SK-N-SH (cell line): ENCODE results near the gene DRC3. TPM values are rescaled to one million over a fixed set of nuclear protein-coding genes. Genes with fewer than 3 reads are reported as not detected.

Experiments used
- CTCF ChIA-PET: fragments of 300-600, 350-600 bp; formaldehyde crosslinking; extraction: SDS; loops from one replicate; lab custom pipeline; 2021; lab: Yijun Ruan, JAX
- POLR2A ChIA-PET: fragments of 350-600 bp; sonication (Branson Sonifier 250); formaldehyde crosslinking; extraction: SDS; loops from one replicate; lab custom pipeline; 2020; ENCODE audit warnings: antibody characterized with exemption, inconsistent platforms; lab: Yijun Ruan, JAX
- DNase-seq: peaks from one replicate; pipeline ENCODE4 v3.0.0; 2012
- H2AFZ ChIP-seq: fragments of 200-600 bp; sonication (generic); 2 replicates; pipeline ENCODE4 v1.8.1; 2016; ENCODE audit warnings: antibody characterized with exemption, mild to moderate bottlenecking, low read depth
- H3F3A ChIP-seq: fragments of 200-600 bp; sonication (generic); replicated peaks from 2 replicates; pipeline ENCODE3; 2016; ENCODE audit warnings: antibody characterized with exemption, mild to moderate bottlenecking; ENCODE audit not compliant: insufficient read depth
- H3K27ac ChIP-seq, 2 experiments: fragments of 200-500 bp in 1 of 2; fragments of 200-600 bp in 1 of 2; sonication (Bioruptor generic) in 1 of 2; sonication (generic), shearing (Covaris generic) in 1 of 2; 2 replicates each; pipeline versions ENCODE4 v1.5.1 to v1.6.1; 2014 to 2016; ENCODE audit warnings: low read depth in 2 of 2, inconsistent platforms in 1 of 2, low read length in 1 of 2, mild to moderate bottlenecking in 1 of 2, mixed read lengths in 1 of 2
- H3K27me3 ChIP-seq: fragments of 200-600 bp; sonication (generic), shearing (Covaris generic); 2 replicates; pipeline ENCODE4 v1.6.1; 2016; ENCODE audit warnings: mixed run types; ENCODE audit not compliant: insufficient read depth
- H3K36me3 ChIP-seq, 2 experiments: fragments of 200-500 bp in 1 of 2; fragments of 200-600 bp in 1 of 2; sonication (Bioruptor generic) in 1 of 2; sonication (generic) in 1 of 2; replicated peaks in 1 of 2; 2 replicates each; pipeline versions ENCODE3 to v1.5.1; 2014 to 2016; ENCODE audit warnings: low read length in 1 of 2, mild to moderate bottlenecking in 1 of 2; ENCODE audit not compliant: insufficient read depth in 2 of 2, control insufficient read depth in 1 of 2
- H3K4me1 ChIP-seq, 2 experiments: fragments of 200-500 bp in 1 of 2; fragments of 200-600 bp in 1 of 2; sonication (Bioruptor generic) in 1 of 2; sonication (generic), shearing (Covaris generic) in 1 of 2; 2 replicates each; pipeline versions ENCODE4 v1.5.1 to v1.6.1; 2014 to 2016; ENCODE audit warnings: low read depth in 1 of 2, low read length in 1 of 2, mixed run types in 1 of 2; ENCODE audit not compliant: insufficient read depth in 2 of 2, control insufficient read depth in 1 of 2
- H3K4me2 ChIP-seq: fragments of 200-600 bp; sonication (generic), shearing (Covaris generic); 2 replicates; pipeline ENCODE4 v1.6.1; 2017; ENCODE audit warnings: mixed run types
- H3K4me3 ChIP-seq, 2 experiments: fragments of 200-500 bp in 1 of 2; fragments of 200-600 bp in 1 of 2; sonication (Bioruptor generic) in 1 of 2; sonication (generic), shearing (Covaris generic) in 1 of 2; 2 replicates each; pipeline versions ENCODE4 v1.5.1 to v1.8.1; 2014 to 2016; ENCODE audit warnings: low read depth in 2 of 2, inconsistent platforms in 1 of 2, low read length in 1 of 2, mild to moderate bottlenecking in 1 of 2, mixed read lengths in 1 of 2, moderate library complexity in 1 of 2
- H3K79me2 ChIP-seq: fragments of 200-600 bp; sonication (generic); 2 replicates; pipeline ENCODE4 v1.8.1; 2017; ENCODE audit warnings: mild to moderate bottlenecking; ENCODE audit not compliant: insufficient read depth
- H3K9ac ChIP-seq: fragments of 200-600 bp; sonication (generic); 2 replicates; pipeline ENCODE4 v1.6.1; 2017; ENCODE audit warnings: mixed run types
- H3K9me2 ChIP-seq: fragments of 200-600 bp; sonication (generic); 2 replicates; pipeline ENCODE4 v1.6.1; 2017; ENCODE audit warnings: mixed run types
- H3K9me3 ChIP-seq: fragments of 200-600 bp; sonication (generic); 2 replicates; pipeline ENCODE4 v1.6.1; 2017; ENCODE audit warnings: mixed run types, mild to moderate bottlenecking, moderate library complexity
- H4K20me1 ChIP-seq: fragments of 200-600 bp; sonication (generic); 2 replicates; pipeline ENCODE4 v1.6.1; 2017; ENCODE audit warnings: mild to moderate bottlenecking, mixed run types; ENCODE audit not compliant: insufficient read depth
- CHD2 ChIP-seq: fragments of 150-350 bp; IDR thresholded peaks from 2 replicates; pipeline ENCODE4 v1.6.1; 2018; ENCODE audit warnings: low read length; ENCODE audit not compliant: partially characterized antibody
- EP300 ChIP-seq, 2 experiments: IDR thresholded peaks; 2 replicates each; pipeline versions ENCODE4 v1.4.0 to v1.6.1; 2012; ENCODE audit warnings: borderline replicate concordance in 1 of 2, low read depth in 1 of 2, low read length in 1 of 2
- EZH2phosphoT487 ChIP-seq: fragments of 200-600 bp; sonication (generic); IDR thresholded peaks from 2 replicates; pipeline ENCODE4 v1.6.1; 2017; ENCODE audit warnings: low read depth, mixed run types, mild to moderate bottlenecking, antibody characterized with exemption, moderate library complexity, borderline replicate concordance
- FOSL2 ChIP-seq: IDR thresholded peaks from 2 replicates; pipeline ENCODE4 v1.4.0; 2012; ENCODE audit warnings: low read depth, mild to moderate bottlenecking, moderate library complexity, borderline replicate concordance
- FOXJ3 ChIP-seq: sonication (generic); formaldehyde crosslinking; IDR thresholded peaks from 2 replicates; pipeline ENCODE4 v1.5.1; 2020; ENCODE audit warnings: mild to moderate bottlenecking, missing genetic modification reagents
- FOXM1 ChIP-seq: IDR thresholded peaks from 2 replicates; pipeline ENCODE4 v1.4.0; 2012; ENCODE audit warnings: low read depth, mild to moderate bottlenecking
- IRF3 ChIP-seq: fragments of 150-350 bp; IDR thresholded peaks from 2 replicates; pipeline ENCODE4 v1.6.1; 2016; ENCODE audit warnings: mild to moderate bottlenecking, low read depth, low read length
- JUND ChIP-seq: IDR thresholded peaks from 2 replicates; pipeline ENCODE4 v1.4.0; 2012
- NRF1 ChIP-seq: IDR thresholded peaks from 2 replicates; pipeline ENCODE4 v1.6.1; 2012; ENCODE audit warnings: low read depth, mild to moderate bottlenecking, low read length
- TAF1 ChIP-seq: IDR thresholded peaks from 2 replicates; pipeline ENCODE4 v1.6.1; 2012; ENCODE audit warnings: low read depth, mild to moderate bottlenecking, low read length, moderate library complexity, borderline replicate concordance
- TEAD4 ChIP-seq: IDR thresholded peaks from 2 replicates; pipeline ENCODE4 v1.4.0; 2012; ENCODE audit warnings: mild to moderate bottlenecking, borderline replicate concordance; ENCODE audit not compliant: insufficient read depth
- YY1 ChIP-seq: IDR thresholded peaks from 2 replicates; pipeline ENCODE4 v1.4.0; 2012; ENCODE audit warnings: low read depth, mild to moderate bottlenecking
- WGBS: methylation state at CpG from one replicate; pipeline ENCODE4 v1.1.6; 2017; ENCODE audit warnings: low lambda C conversion rate; 5-methylcytosine and 5-hydroxymethylcytosine counted together
- polyA plus RNA-seq, 3 experiments: library from polyadenylated mRNA; depleted of rRNA; stranded (reverse); fragments of >200 nt; gene quantifications; 2 replicates each; pipeline ENCODE4 v1.2.3, GENCODE V29; 2012

DRC3 gene
- polyA plus RNA-seq, 1 of the 3 experiments (the other 2 are of a cell fraction): 3.6 TPM

DNA sequence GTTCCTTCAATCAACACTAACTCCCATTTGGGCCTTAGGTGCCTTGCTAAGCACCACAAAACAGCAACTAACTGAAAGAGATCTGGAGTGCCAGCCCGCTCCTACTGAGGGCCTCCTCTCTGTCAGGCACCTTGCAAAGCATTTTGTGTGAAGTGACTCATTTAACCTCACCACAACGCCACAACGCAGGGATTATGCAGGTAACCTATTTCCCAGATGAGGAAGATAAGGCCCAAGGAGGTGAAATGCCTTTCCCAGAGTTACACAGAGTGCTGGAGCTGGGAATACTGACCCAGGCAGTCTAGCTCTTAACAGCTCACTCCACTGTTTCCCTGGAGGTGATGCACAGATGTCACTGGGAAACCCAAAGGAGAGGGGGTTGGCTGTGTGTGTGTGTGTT is 32.8 kb downstream of the DRC3 start:
- no peaks in the 10 kb centered on the region for H3K79me2 ChIP-seq
- 92% methylated on average over 3 of the region's 3 CpGs for WGBS
- H3K4me3 ChIP-seq: no peak overlapping the region
- ChIA-PET CTCF (interaction anchor here (1.0 to 2.9 kb wide), 5 partner anchors 8 to 115 kb away, joined by 3 to 9 read pairs (median 4); no protein-coding TSS in a partner anchor), POLR2A (no interaction called here)
- no peaks in the 10 kb centered on the region for H3K9me3 ChIP-seq
- no peaks in the 10 kb centered on the region for H4K20me1 ChIP-seq
- no peaks in the 10 kb centered on the region for H3K36me3 ChIP-seq
- H3K9ac ChIP-seq: no peak overlapping the region
- peaks cover 5% of the 10 kb centered on the region for H3F3A ChIP-seq
- TF ChIP-seq EP300 (IDR thresholded peaks at IDR 0.05; ENCODE audit: borderline replicate concordance in 1 of 2, low read depth in 1 of 2, low read length in 1 of 2): no peak
- no peak for TF ChIP-seq FOSL2
- TF ChIP-seq IRF3: no peak
- no peak for TF ChIP-seq FOXM1
- TF ChIP-seq TAF1: no peak
- no peak for TF ChIP-seq CHD2
- no peak for TF ChIP-seq EZH2phosphoT487
- TF ChIP-seq NRF1: no peak
- no peak for DNase-seq
- H3K27ac ChIP-seq: no peak overlapping the region
- H2AFZ ChIP-seq: no peak overlapping the region
- H3K4me1 ChIP-seq: peaks cover 11 to 34% of the 10 kb centered on the region in 2 experiments; a peak in 3 of 4 replicates
- no peaks in the 10 kb centered on the region for H3K9me2 ChIP-seq
- H3K4me2 ChIP-seq: no peak overlapping the region
- H3K27me3 ChIP-seq: no peaks in the 10 kb centered on the region

DNA sequence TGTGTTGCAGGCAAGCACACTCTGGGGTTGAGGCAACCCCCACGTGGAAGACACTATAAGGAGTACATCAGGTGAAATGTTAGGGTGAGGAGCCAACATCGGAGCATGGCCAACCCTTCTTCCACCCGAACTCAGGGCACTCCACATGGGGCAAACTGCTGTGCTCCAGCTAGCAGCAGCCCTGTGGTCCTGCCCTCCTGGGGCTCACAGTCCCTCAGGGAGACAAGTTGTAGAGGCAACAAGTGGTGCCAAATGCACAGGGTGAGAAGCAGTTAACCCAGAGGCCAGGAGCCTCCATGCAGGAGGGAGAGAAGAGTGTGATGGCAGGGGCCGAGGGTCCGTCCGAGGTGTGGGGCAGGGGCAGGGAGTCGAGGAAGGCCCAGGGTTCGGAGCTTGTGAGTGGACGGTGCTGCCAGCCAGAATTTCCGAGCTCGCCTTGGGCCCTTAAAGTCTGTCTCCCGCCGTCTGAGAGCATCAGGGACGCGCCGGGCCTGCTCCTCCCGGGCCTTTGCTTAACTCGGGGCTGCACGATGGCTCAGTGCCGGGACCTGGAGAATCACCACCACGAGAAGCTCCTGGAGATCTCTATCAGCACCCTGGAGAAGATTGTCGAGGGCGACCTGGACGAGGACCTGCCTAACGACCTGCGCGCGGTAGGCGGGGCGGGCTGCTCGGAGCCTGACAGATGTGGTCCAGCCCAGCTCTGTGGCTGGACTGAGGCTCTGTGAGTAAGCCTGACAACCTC is 34.0 kb downstream of the DRC3 start:
- no peak for DNase-seq
- H3K27me3 ChIP-seq: no peaks in the 10 kb centered on the region
- no peak overlapping the region for H3K9ac ChIP-seq
- H3K4me1 ChIP-seq: peaks cover 11 to 34% of the 10 kb centered on the region in 2 experiments; a peak in 3 of 4 replicates
- H3K4me2 ChIP-seq: no peak overlapping the region
- no peaks in the 10 kb centered on the region for H3K9me3 ChIP-seq
- H3K79me2 ChIP-seq: no peaks in the 10 kb centered on the region
- ChIA-PET CTCF (interaction anchor here (0.7 to 2.9 kb wide), 6 partner anchors 12 to 116 kb away, joined by 3 to 6 read pairs (median 3); no protein-coding TSS in a partner anchor), POLR2A (no interaction called here)
- no peaks in the 10 kb centered on the region for H3K36me3 ChIP-seq
- no peak overlapping the region; a peak in 1 of 4 replicates for H3K27ac ChIP-seq
- no peak overlapping the region for H3K4me3 ChIP-seq
- H3K9me2 ChIP-seq: no peaks in the 10 kb centered on the region
- H4K20me1 ChIP-seq: no peaks in the 10 kb centered on the region
- no peak for TF ChIP-seq FOXM1
- no peak for TF ChIP-seq TEAD4
- TF ChIP-seq EZH2phosphoT487: no peak
- no peak for TF ChIP-seq FOXJ3 (CRISPR knock-in tag)
- TF ChIP-seq YY1: no peak
- TF ChIP-seq JUND: no peak
- WGBS: 97% methylated on average over 18 of the region's 31 CpGs
- H2AFZ ChIP-seq: no peak overlapping the region
- peaks cover 5% of the 10 kb centered on the region for H3F3A ChIP-seq
